RKO (cell line): ENCODE measurements around the gene SEPTIN12.
"Not testable (repeated sequence)": the region's sequence is repeated elsewhere in the genome, so short reads cannot be mapped to it uniquely, and the experiment has no call there.

Experiments used
- DNase-seq: peaks from one replicate; pipeline ENCODE4 v3.0.0-alpha.2; 2016; ENCODE audit warnings: low spot score

The SEPTIN12 gene

GRCh38 chr16:4802659-4803287, 14.6 kb upstream of the SEPTIN12 start:
- DNase-seq: peak; percentile 93

- DNase-seq: peak; percentile 62
Observed at GRCh38 chr16:4801962-4802658, 14.0 kb upstream of the SEPTIN12 start, which contains the start of gene ROGDI. Gene ROGDI, minus strand, starts transcription at chr16:4802633. Its CDS starts 62 bp downstream, at chr16:4802571.

- DNase-seq: no peak
Observed at GRCh38 chr16:4801051-4801961, 13.2 kb upstream of the SEPTIN12 start.

- no peak for DNase-seq
Observed at GRCh38 chr16:4800290-4801041, 12.3 kb upstream of the SEPTIN12 start.

GRCh38 chr16:4799171-4799855, 11.2 kb upstream of the SEPTIN12 start:
- no peak for DNase-seq

GRCh38 chr16:4798456-4798855, 10.3 kb upstream of the SEPTIN12 start:
- no peak for DNase-seq

GRCh38 chr16:4797805-4798252, 9.7 kb upstream of the SEPTIN12 start:
- no peak for DNase-seq

GRCh38 chr16:4796982-4797804, 9.0 kb upstream of the SEPTIN12 start:
- DNase-seq: no peak

- DNase-seq: no peak
Observed at GRCh38 chr16:4795828-4796572, 7.9 kb upstream of the SEPTIN12 start.

GRCh38 chr16:4795181-4795827, 7.2 kb upstream of the SEPTIN12 start, which contains the start of gene SMIM22:
Gene SMIM22, plus strand, starts transcription at chr16:4795369. Its CDS starts 366 bp downstream, at chr16:4795735.
- no peak for DNase-seq

- no peak for DNase-seq
Observed at GRCh38 chr16:4792951-4793513, 4.9 kb upstream of the SEPTIN12 start.

- no peak for DNase-seq
Observed at GRCh38 chr16:4790871-4791270, 2.7 kb upstream of the SEPTIN12 start.

- DNase-seq: no peak
Observed at GRCh38 chr16:4790261-4790660, 2.1 kb upstream of the SEPTIN12 start.

- no peak for DNase-seq
Observed at GRCh38 chr16:4788910-4789309, 765 bp upstream of the SEPTIN12 start.

- no peak for DNase-seq
Observed at GRCh38 chr16:4788489-4788889, 344 bp upstream of the SEPTIN12 start.

- DNase-seq: no peak
Observed at GRCh38 chr16:4787068-4787467, 1.1 kb downstream of the SEPTIN12 start.

GRCh38 chr16:4785758-4786433, 2.2 kb downstream of the SEPTIN12 start:
- DNase-seq: no peak

GRCh38 chr16:4784444-4784987, 3.6 kb downstream of the SEPTIN12 start:
- not testable (repeated sequence) for DNase-seq
